ENCODE results near the gene STX4. TPM values are rescaled to one million over a fixed set of nuclear protein-coding genes. Genes with fewer than 3 reads are reported as not detected.

The STX4 gene
- total and polyA plus RNA-seq, 9 of the 15 experiments (the other 6 are each of a cell fraction or from before 2014, with no cell fraction given), result 3.2 to 48.0 (median 21.5) TPM

DNA sequence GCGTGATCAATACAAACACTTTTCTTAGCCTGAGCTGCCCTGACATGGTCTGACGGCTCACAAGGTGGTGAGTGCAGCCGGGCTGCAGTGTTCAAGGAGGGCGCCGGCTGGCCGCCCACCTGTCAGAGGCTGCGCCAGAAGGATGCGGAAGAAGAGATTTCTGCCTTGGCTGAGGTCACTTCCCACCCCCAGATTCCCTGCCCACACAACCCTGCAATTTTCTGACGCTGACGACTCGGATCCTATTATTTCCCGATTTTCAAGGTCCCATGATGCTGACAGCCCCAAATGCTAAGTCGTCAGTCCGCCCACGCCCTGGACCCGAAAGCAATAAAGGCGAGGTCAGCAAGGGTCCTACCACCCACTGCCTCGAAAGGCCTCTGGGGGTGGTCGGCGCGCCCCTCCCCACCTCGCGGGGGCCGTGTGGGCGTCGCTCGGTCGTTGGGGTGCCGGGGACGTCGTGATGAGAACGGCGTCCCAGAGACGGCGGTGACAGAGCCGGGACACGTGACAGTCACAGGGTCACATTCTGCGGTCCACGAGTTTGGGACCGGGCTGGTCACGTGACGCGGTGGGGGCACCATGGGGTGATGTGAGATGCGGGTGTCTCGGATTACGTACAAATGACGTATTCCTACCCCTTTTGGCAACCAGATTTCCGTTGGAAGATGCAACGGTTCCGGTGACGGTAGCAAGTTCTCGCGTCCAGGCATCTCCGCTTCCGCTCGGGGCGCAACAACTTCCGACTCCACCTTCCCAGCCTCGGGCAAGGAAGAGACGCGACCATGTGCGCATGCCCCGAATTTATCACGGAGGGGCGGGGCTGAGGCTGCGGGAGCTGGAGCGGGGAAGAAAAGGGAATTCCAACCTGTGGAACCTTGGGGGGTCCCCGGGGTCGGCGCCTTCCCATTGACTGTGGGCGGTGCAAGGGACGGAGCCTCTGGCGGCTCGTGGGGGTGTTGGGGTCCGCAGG lies at the start of gene STX4 (continued):
- TF ChIP-seq, protein P1, sequence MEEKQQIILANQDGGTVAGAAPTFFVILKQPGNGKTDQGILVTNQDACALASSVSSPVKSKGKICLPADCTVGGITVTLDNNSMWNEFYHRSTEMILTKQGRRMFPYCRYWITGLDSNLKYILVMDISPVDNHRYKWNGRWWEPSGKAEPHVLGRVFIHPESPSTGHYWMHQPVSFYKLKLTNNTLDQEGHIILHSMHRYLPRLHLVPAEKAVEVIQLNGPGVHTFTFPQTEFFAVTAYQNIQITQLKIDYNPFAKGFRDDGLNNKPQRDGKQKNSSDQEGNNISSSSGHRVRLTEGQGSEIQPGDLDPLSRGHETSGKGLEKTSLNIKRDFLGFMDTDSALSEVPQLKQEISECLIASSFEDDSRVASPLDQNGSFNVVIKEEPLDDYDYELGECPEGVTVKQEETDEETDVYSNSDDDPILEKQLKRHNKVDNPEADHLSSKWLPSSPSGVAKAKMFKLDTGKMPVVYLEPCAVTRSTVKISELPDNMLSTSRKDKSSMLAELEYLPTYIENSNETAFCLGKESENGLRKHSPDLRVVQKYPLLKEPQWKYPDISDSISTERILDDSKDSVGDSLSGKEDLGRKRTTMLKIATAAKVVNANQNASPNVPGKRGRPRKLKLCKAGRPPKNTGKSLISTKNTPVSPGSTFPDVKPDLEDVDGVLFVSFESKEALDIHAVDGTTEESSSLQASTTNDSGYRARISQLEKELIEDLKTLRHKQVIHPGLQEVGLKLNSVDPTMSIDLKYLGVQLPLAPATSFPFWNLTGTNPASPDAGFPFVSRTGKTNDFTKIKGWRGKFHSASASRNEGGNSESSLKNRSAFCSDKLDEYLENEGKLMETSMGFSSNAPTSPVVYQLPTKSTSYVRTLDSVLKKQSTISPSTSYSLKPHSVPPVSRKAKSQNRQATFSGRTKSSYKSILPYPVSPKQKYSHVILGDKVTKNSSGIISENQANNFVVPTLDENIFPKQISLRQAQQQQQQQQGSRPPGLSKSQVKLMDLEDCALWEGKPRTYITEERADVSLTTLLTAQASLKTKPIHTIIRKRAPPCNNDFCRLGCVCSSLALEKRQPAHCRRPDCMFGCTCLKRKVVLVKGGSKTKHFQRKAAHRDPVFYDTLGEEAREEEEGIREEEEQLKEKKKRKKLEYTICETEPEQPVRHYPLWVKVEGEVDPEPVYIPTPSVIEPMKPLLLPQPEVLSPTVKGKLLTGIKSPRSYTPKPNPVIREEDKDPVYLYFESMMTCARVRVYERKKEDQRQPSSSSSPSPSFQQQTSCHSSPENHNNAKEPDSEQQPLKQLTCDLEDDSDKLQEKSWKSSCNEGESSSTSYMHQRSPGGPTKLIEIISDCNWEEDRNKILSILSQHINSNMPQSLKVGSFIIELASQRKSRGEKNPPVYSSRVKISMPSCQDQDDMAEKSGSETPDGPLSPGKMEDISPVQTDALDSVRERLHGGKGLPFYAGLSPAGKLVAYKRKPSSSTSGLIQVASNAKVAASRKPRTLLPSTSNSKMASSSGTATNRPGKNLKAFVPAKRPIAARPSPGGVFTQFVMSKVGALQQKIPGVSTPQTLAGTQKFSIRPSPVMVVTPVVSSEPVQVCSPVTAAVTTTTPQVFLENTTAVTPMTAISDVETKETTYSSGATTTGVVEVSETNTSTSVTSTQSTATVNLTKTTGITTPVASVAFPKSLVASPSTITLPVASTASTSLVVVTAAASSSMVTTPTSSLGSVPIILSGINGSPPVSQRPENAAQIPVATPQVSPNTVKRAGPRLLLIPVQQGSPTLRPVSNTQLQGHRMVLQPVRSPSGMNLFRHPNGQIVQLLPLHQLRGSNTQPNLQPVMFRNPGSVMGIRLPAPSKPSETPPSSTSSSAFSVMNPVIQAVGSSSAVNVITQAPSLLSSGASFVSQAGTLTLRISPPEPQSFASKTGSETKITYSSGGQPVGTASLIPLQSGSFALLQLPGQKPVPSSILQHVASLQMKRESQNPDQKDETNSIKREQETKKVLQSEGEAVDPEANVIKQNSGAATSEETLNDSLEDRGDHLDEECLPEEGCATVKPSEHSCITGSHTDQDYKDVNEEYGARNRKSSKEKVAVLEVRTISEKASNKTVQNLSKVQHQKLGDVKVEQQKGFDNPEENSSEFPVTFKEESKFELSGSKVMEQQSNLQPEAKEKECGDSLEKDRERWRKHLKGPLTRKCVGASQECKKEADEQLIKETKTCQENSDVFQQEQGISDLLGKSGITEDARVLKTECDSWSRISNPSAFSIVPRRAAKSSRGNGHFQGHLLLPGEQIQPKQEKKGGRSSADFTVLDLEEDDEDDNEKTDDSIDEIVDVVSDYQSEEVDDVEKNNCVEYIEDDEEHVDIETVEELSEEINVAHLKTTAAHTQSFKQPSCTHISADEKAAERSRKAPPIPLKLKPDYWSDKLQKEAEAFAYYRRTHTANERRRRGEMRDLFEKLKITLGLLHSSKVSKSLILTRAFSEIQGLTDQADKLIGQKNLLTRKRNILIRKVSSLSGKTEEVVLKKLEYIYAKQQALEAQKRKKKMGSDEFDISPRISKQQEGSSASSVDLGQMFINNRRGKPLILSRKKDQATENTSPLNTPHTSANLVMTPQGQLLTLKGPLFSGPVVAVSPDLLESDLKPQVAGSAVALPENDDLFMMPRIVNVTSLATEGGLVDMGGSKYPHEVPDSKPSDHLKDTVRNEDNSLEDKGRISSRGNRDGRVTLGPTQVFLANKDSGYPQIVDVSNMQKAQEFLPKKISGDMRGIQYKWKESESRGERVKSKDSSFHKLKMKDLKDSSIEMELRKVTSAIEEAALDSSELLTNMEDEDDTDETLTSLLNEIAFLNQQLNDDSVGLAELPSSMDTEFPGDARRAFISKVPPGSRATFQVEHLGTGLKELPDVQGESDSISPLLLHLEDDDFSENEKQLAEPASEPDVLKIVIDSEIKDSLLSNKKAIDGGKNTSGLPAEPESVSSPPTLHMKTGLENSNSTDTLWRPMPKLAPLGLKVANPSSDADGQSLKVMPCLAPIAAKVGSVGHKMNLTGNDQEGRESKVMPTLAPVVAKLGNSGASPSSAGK (IDR thresholded peaks at IDR 0.05), result peak; percentile 99
- TF ChIP-seq, protein P2, sequence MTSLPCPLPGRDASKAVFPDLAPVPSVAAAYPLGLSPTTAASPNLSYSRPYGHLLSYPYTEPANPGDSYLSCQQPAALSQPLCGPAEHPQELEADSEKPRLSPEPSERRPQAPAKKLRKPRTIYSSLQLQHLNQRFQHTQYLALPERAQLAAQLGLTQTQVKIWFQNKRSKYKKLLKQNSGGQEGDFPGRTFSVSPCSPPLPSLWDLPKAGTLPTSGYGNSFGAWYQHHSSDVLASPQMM (CRISPR knock-in tag; IDR thresholded peaks at IDR 0.05), result no peak
- TF ChIP-seq ZNF717 (CRISPR knock-in tag; IDR thresholded peaks at IDR 0.05) (no peak), HDAC6 (IDR thresholded peaks at IDR 0.05; ENCODE audit: low read depth, low read length) (no peak), HDAC3 (IDR thresholded peaks at IDR 0.05; ENCODE audit: borderline replicate concordance, partially characterized antibody) (no peak)
- TF ChIP-seq, protein P3, sequence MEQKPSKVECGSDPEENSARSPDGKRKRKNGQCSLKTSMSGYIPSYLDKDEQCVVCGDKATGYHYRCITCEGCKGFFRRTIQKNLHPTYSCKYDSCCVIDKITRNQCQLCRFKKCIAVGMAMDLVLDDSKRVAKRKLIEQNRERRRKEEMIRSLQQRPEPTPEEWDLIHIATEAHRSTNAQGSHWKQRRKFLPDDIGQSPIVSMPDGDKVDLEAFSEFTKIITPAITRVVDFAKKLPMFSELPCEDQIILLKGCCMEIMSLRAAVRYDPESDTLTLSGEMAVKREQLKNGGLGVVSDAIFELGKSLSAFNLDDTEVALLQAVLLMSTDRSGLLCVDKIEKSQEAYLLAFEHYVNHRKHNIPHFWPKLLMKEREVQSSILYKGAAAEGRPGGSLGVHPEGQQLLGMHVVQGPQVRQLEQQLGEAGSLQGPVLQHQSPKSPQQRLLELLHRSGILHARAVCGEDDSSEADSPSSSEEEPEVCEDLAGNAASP (IDR thresholded peaks at IDR 0.05), result no peak
- TF ChIP-seq, protein P4, sequence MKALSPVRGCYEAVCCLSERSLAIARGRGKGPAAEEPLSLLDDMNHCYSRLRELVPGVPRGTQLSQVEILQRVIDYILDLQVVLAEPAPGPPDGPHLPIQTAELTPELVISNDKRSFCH (CRISPR knock-in tag; IDR thresholded peaks at IDR 0.05), result no peak
- TF ChIP-seq, protein P4 (tag; IDR thresholded peaks at IDR 0.05), result peak; percentile 93

All from K562 (cell line).